COLO668 (cell line): ENCODE results near the gene NCOA7.
A peak's percentile ranks its signal among the peaks of the same experiment; 100 is the strongest.
"Not testable (repeated sequence)": the region's sequence is repeated elsewhere in the genome, so short reads cannot be mapped to it uniquely, and the experiment has no call there.

Experiments
- DNase-seq: peaks from one replicate; lab custom pipeline; 2025; ENCODE audit not compliant: unreplicated experiment; lab: John Stamatoyannopoulos, UW

NCOA7 gene

GRCh38 chr6:125867483-125867942 is 76.8 kb downstream of the NCOA7 start:
- DNase-seq: peak; percentile 2

- DNase-seq: no peak
These were observed 77.5 kb downstream of the NCOA7 start for GRCh38 chr6:125868252-125868651.

DNA sequence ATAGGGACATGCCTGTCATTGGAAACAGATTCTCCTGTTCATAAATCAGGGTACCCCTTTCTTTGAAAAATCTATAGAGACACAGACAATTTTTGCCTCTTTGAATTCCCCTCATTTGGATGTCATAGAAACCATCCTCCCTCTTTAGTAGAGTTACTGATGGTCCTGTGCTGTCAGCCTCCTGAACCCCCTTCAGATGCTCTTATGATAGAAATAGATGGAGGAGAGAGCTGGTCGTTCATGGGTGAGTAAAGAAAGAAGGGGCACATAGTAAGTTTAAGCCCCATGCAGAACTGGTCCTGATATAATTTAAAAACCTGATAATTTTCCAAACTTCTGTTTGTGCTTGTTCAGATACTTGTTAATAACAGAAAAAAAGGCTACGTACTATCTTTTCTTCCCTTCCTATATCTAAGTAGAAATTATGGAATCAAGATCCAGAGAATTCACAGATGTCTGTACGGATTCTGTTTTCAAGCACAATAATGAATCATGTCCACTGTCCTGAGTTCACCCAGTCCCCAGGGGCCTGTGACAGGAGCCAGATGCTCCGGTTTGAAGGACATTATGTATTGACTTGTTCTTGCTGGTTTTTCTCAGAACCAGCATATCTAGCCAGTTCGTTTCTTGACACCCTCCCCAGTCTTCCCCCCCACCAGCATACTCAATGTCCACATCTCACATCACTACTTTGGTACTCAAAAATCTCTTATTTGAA is 78.1 kb downstream of the NCOA7 start:
- DNase-seq: no peak

DNA sequence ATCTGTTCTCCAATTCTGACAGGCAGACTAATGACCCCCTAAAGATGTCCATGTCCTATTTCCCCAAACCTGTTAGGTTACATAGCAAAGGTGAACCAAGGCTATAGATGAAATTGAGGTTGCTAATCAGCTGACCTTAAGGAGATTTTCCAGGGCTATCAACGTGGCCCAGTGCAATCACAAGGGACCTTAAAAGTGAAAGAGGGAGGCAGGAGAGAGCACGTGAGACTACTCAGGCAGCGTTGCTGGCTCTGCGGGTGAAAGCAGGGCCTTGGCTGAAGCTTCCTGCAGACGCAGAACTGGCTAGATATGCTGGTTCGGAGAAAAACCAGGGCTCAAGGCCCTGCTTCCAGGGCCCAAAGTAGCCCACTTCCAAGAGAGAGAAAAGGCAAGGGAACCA is 78.7 kb downstream of the NCOA7 start:
- no peak for DNase-seq

DNA sequence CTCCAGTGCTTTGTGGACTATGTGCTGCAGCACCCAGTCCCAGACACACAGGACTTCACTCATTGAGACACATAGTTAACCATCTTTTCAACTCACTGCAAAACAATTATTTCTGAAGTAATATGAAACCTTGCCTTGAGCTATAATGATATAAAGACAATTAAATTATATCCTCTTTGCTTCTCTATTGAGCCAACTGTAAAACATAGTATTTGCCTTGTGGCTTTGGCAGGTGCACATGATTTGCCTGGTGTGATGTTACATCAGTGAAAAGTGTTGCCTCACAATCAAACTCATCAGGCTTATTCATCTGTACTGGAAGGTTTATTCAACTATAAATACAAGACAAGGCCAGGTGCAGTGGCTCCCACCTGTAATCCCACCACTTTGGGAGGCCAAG is 80.6 kb downstream of the NCOA7 start:
- DNase-seq: peak; percentile 62

GRCh38 chr6:125872259-125872921 is 81.6 kb downstream of the NCOA7 start:
- no peak for DNase-seq

GRCh38 chr6:125882243-125882642 is 91.5 kb downstream of the NCOA7 start:
- no peak for DNase-seq

- DNase-seq: no peak
These were observed 94.0 kb downstream of the NCOA7 start for GRCh38 chr6:125884634-125885371.

GRCh38 chr6:125886021-125886420 is 95.3 kb downstream of the NCOA7 start:
- no peak for DNase-seq

- no peak for DNase-seq
These were observed 96.2 kb downstream of the NCOA7 start for GRCh38 chr6:125886914-125887313.

- DNase-seq: no peak
These were observed 96.6 kb downstream of the NCOA7 start for GRCh38 chr6:125887372-125887771.

DNA sequence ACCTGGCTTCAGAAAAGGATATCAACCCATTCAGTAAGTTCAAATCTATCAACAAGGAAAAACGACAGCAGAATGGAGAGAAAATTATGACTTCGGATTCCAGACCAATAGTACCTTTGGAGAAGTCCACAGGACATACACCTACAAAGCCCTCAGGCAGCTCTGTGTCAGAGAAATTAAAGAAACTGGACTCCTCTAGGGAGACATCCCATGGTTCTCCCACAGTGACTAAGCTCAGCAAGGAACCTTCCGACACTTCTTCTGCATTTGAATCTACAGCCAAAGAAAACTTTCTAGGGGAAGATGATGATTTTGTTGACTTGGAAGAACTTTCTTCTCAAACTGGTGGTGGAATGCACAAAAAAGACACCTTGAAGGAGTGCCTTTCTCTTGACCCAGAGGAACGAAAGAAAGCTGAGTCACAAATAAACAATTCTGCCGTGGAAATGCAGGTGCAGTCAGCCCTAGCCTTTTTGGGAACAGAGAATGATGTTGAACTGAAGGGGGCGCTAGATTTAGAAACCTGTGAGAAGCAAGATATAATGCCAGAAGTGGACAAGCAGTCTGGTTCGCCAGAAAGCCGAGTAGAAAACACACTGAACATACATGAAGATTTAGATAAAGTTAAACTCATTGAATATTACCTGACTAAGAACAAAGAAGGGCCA is 98.4 kb downstream of the NCOA7 start:
- DNase-seq: no peak

DNA sequence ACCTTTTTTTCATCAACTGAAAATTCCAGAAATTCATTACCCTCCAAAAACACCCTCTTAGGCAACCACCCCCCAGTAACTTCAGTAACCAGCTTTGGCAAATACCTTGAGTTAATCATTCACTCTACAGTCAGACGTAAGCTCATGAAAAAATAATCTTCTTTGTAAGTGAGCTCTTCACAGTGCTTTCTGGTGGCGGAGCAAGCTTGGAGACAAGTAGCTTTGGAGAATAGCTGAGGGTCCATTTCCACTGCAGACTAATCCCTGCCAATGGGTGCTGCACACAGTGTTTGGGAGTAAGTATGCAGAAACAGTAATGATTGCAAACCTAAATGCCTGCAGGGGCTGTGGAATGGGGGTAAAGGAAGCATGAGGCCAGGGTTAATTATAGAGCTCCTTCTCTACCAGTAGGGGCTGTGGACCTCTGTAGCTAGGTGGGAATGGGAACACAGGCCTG is 109.0 kb downstream of the NCOA7 start:
- DNase-seq: peak; percentile 7

DNA sequence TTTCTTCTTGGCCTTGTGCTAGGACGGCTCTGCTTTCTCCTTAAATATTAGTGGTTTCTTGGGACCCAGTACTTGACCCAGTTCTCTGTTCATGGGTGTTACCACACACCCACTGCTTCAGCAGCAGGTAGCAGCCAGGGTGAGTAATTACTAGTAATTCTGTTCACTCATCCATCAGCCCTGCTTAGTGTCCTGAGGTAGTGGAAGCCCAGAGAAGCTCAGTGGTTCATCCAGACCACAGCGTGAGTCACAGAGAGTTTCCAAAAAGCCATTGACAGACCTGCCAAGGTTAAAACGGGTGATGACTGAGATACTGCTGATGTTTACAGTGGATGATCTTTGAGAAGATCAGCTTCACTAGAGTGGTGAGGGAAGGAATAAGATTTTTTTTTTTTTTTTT is 114.1 kb downstream of the NCOA7 start:
- DNase-seq: no peak

- peak; percentile 11 for DNase-seq
These were observed 115.6 kb downstream of the NCOA7 start for GRCh38 chr6:125906158-125906998.

DNA sequence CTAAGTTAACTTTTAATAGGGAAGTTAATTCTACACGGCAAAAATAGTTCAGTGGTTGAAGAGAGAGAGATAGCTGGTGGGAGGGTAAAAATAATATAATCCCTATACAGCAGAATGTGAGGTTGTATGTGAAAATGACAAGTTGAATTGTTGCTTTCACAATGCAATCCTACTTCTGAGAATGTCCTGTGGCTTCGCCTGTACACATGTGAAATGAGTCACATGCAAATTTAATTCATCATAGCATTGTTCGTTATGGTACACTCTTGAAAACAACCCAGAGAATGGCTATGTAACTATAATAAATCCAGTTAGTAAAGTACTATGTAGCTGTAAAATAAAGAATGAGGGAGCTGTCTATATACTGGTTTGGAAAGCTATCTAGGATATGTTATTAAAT is 119.8 kb downstream of the NCOA7 start:
- no peak for DNase-seq

DNA sequence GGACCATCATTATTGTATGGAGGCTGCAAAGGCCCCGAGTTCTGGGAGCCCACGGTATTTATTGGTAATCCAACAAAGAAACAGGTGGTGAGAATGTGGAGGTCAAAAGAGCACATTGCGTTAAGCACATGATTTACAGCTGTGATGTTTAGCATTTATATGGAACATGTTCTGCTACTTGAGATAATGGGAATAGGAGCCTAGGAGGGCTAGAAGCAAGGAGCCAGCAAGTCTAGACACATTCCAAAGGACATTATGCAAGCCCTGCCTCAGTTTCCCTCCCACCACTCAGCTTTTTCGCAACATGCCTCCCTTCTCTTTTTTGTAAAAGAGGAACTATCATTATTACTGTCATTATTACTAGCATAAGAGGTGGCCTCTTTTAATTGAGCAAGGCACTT is 120.3 kb downstream of the NCOA7 start:
- peak; percentile 4 for DNase-seq

- DNase-seq: not testable (repeated sequence)
These were observed 121.7 kb downstream of the NCOA7 start for GRCh38 chr6:125912430-125912829.

- no peak for DNase-seq
These were observed 122.4 kb downstream of the NCOA7 start for GRCh38 chr6:125913145-125913544.

GRCh38 chr6:125913864-125914351 is 123.1 kb downstream of the NCOA7 start:
- no peak for DNase-seq
